HUES6 (cell line): ENCODE data around the gene SPOCK1.

Experiments used
- H3K27ac ChIP-seq: 2 replicates; pipeline ENCODE4 v1.7.0; 2013; ENCODE audit warnings: low read depth, mild to moderate bottlenecking, low read length, inconsistent platforms
- H3K27me3 ChIP-seq: 2 replicates; pipeline ENCODE4 v1.6.1; 2013; ENCODE audit warnings: low read length; ENCODE audit not compliant: control insufficient read depth, insufficient read depth
- H3K36me3 ChIP-seq: 2 replicates; pipeline ENCODE4 v1.6.1; 2013; ENCODE audit warnings: low read length; ENCODE audit not compliant: control insufficient read depth, insufficient read depth
- H3K4me1 ChIP-seq: 2 replicates; pipeline ENCODE4 v1.6.1; 2013; ENCODE audit warnings: low read length; ENCODE audit not compliant: control insufficient read depth, insufficient read depth
- H3K4me3 ChIP-seq: 2 replicates; pipeline ENCODE4 v1.5.1; 2013; ENCODE audit warnings: low read depth, low read length
- H3K9ac ChIP-seq: one replicate; pipeline ENCODE4 v1.6.1; 2013; ENCODE audit warnings: mild to moderate bottlenecking, low read length
- H3K9me3 ChIP-seq: 2 replicates; pipeline ENCODE4 v1.6.1; 2013; ENCODE audit warnings: low read depth, low read length; ENCODE audit not compliant: control insufficient read depth, insufficient read depth

The SPOCK1 gene

DNA sequence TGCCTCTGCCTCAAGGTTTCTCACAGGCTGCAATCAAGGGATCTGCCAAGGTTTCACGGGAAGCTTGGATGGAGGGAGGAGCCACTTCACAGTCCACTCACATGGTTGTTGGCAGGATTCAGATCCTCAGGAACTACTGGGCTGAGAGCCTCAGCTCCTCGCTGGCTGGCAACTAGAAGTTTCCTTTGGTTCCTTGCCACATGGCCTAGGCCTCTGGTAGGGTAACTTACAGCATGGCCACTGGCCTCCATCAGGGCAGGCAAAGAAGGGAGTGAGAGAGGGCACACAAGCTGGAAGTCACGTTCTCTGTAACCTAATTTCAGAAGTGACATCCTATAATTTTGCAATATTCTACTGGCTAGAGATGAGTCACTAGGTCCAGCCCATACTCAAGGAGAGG is 32.2 kb downstream of the SPOCK1 start:
- H3K27ac ChIP-seq = no peak overlapping the region
- no peak overlapping the region for H3K9ac ChIP-seq
- no peaks in the 10 kb centered on the region for H3K9me3 ChIP-seq
- H3K27me3 ChIP-seq = peaks cover 24% of the 10 kb centered on the region
- no peaks in the 10 kb centered on the region for H3K4me1 ChIP-seq
- no peaks in the 10 kb centered on the region for H3K36me3 ChIP-seq
- H3K4me3 ChIP-seq = no peak overlapping the region

DNA sequence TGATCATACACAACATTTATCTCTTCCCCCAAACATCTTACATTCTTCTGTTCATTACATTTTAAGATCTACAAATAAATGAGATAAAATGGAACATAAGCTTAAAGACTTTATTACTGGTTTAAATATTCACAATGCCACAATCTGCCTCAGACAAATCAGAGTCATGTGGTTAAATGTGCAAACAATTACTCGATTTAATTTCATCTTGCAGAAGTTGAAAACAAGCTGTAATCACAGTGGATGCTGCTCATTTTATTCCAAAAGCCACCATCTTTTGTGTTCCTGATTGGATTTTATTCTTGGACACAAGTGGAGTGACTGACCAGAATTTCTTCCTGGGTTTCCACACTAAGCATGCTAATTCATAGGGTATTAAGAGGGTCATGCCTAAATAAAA is 33.2 kb downstream of the SPOCK1 start:
- Histone ChIP-seq H3K36me3 (no peaks in the 10 kb centered on the region), H3K4me1 (no peaks in the 10 kb centered on the region), H3K9me3 (no peaks in the 10 kb centered on the region), H3K27me3 (peaks cover 16% of the 10 kb centered on the region), H3K27ac (no peak overlapping the region), H3K4me3 (no peak overlapping the region), H3K9ac (no peak overlapping the region)

DNA sequence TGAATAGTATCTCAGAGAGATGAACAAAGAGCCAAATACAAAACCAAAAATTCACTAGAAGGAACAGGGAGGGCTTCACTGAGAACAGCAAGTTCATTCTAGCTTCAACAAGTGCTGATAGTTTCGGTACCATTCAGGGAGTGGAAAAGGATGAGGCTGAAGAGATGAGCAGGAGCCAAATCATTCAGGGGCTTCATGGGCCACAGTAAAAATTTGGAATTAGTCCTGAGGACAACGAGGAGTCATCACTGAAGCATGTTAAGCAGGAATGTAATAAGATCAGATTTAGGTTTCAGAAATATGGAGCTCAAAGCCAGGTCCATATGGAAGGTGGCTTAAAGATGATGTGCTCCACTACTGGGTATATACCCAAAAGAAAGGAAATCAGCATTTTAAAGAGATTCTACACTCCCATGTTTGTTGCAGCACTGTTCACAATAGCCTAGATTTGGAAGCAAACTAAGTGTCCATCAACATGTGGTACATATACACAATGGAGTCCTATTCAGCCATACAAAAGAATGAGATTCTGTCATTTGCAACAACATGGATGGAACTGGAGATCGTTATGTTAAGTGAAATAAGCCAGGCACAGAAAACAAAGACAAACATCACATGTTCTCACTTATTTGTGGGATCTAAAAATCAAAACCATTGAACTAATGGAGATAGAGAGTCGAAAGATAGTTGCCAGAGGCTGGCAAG is 36.2 kb downstream of the SPOCK1 start:
- H3K27me3 ChIP-seq = peaks cover 34% of the 10 kb centered on the region
- no peaks in the 10 kb centered on the region for H3K9me3 ChIP-seq
- H3K4me1 ChIP-seq = no peaks in the 10 kb centered on the region
- H3K36me3 ChIP-seq = no peaks in the 10 kb centered on the region
- no peak overlapping the region for H3K4me3 ChIP-seq
- no peak overlapping the region for H3K27ac ChIP-seq
- no peak overlapping the region for H3K9ac ChIP-seq

DNA sequence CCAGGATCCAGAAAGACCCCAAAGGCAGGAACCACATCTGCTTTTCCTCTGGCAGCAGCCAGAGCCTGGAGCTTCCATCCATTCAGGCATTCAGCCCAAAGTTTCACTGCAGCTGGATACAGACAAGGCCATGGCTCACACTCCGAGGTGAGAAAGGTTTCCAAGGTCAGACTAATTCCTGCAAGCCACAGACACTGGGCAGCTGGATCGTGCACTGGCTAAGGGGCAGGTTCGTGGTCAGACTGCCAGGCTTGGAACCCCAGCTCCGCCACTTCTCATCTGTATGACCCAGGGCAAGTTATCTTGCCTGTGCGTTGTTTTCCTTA is 36.9 kb downstream of the SPOCK1 start:
- Histone ChIP-seq H3K36me3 (no peaks in the 10 kb centered on the region), H3K4me3 (no peak overlapping the region), H3K27me3 (peaks cover 37% of the 10 kb centered on the region), H3K4me1 (no peaks in the 10 kb centered on the region), H3K27ac (no peak overlapping the region), H3K9ac (no peak overlapping the region), H3K9me3 (no peaks in the 10 kb centered on the region)

DNA sequence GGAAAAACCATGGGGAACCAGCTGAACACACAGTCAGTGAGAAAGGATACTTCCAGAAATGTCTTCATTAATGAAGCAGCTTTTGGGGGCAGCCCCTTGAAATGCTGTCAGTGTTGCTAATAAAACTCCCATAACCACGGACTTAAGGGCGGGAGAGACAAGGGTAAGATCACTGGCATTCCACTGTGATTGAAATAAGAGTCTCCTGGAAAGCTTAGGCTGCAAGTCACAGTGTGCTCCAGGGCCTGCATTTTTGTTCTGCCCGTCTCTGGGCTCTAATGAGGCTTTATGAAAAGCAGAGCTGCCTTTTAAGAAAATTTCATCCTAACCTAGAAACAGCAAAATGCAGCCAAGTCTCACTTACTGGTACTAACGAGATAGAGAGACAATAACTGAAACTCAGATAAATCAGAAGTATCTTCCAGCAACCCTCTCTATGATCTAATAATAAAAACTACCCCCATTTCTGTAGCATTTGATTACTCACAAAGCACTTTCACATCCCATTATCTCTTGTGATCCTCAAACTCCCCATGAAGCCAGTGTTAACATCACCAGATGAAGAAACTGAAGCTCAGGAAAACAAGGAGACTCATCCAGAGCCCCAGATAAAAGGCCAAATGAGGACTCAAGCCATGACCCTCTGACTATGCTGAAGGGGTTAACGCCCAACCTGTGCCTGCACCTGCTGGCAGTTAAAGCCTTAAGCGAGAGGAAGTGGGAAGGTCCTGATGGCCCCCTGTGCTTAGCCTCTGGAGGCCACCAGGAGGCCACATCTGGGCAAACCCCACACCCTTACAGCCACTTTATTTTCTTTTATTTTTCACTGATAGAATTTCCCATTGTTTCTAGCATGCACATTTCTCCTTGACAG is 37.5 kb downstream of the SPOCK1 start:
- Histone ChIP-seq H3K4me3 (no peak overlapping the region), H3K27me3 (peaks cover 37% of the 10 kb centered on the region), H3K36me3 (no peaks in the 10 kb centered on the region), H3K9ac (no peak overlapping the region), H3K9me3 (no peaks in the 10 kb centered on the region), H3K27ac (no peak overlapping the region), H3K4me1 (no peaks in the 10 kb centered on the region)

DNA sequence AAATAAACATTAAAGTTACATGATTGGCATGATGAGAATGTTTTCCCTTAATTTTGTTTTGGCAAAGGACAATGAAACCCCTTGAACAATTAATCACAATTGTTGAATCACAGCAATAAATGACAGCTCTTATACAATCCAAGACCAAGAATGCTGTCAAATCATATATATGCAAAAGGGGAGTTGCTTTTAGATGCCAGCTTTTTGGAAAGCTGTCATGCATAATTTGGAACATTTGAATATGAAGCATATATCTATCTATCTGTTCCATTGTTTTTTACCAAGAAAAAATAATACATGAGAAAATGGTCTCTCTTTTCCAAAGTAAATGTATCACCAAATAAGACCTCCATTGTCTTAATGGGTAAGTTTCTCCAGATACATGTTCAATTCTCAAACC is 44.5 kb downstream of the SPOCK1 start:
- H3K27ac ChIP-seq = no peak overlapping the region
- H3K27me3 ChIP-seq = peaks cover 35% of the 10 kb centered on the region
- H3K9me3 ChIP-seq = no peaks in the 10 kb centered on the region
- no peak overlapping the region for H3K9ac ChIP-seq
- no peak overlapping the region for H3K4me3 ChIP-seq
- no peaks in the 10 kb centered on the region for H3K4me1 ChIP-seq
- no peaks in the 10 kb centered on the region for H3K36me3 ChIP-seq

DNA sequence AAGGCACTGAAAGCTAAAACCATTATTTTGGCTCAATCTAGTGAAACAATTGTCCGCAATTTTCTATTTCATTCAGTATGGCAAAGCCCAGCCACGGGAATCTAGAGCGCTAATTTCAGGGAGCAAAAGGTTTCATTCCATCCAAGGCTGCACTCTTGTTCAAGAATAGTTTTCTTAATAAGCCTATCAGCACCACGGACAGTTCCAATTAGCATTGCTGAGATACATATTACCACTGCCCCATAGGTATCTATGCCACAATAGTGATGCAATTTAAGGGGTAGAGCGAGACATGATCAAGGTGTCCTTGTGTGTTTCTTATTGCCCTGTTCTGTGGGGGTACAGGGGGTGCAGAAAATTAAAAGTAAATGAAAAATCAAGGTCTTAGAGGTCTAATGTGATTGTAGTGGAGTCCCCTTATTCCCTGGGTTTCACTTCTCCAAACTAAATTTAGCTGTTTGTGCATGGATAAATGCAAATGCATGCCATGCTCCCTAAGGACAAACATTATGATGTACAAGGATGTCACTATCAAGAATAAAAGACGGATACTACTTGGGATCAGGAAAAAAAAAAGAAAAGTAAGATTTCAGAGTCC is 45.5 kb downstream of the SPOCK1 start:
- Histone ChIP-seq H3K36me3 (no peaks in the 10 kb centered on the region), H3K4me1 (no peaks in the 10 kb centered on the region), H3K9me3 (no peaks in the 10 kb centered on the region), H3K4me3 (no peak overlapping the region), H3K27ac (no peak overlapping the region), H3K27me3 (peaks cover 26% of the 10 kb centered on the region), H3K9ac (no peak overlapping the region)

DNA sequence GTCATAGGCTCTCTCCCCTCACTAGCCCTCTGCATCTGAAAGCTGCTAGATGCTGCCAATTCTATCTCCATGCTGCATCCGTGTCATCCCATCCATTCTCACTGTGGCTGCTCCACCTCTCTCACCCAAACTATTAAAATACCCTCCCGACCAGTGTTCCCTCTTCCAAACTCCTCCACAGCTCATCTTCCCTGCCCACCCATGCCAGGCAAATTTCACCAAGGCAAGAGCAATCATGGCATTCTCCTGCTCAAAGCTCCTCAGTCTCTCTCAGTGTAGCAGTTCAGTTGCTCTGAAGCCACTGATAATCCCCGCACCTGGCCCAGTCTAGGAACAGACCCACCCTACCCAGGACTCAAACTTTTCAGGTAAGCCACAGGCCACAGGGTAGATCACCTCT is 48.4 kb downstream of the SPOCK1 start:
- Histone ChIP-seq H3K4me1 (no peaks in the 10 kb centered on the region), H3K36me3 (no peaks in the 10 kb centered on the region), H3K9me3 (no peaks in the 10 kb centered on the region), H3K9ac (no peak overlapping the region), H3K27me3 (peaks cover 9% of the 10 kb centered on the region; the same call in 1 of the 2 replicates), H3K27ac (no peak overlapping the region), H3K4me3 (no peak overlapping the region)

DNA sequence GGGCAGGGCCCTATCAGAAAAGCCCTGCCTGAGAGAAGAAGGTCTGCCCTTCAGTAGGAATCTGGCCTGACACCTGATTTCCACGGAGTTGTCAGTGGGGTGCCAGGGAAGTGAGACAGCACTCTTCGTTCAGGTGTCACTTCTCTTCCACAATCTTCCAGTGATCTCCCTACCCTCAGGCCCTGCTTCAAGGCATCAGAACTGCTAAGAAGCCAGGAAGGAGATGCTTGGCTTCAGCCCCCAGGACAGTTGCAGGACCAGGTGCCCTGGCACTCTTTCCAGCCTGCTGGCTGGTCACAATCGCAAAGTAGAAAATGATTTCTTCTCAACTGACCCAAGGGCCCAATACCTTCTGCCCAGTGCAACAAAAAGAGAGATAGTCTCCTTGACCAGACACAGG is 50.3 kb downstream of the SPOCK1 start:
- H3K27ac ChIP-seq = no peak overlapping the region
- no peaks in the 10 kb centered on the region for H3K9me3 ChIP-seq
- no peaks in the 10 kb centered on the region for H3K36me3 ChIP-seq
- no peak overlapping the region for H3K4me3 ChIP-seq
- H3K4me1 ChIP-seq = no peaks in the 10 kb centered on the region
- H3K9ac ChIP-seq = no peak overlapping the region
- peaks cover 15% of the 10 kb centered on the region; the same call in 1 of the 2 replicates for H3K27me3 ChIP-seq

DNA sequence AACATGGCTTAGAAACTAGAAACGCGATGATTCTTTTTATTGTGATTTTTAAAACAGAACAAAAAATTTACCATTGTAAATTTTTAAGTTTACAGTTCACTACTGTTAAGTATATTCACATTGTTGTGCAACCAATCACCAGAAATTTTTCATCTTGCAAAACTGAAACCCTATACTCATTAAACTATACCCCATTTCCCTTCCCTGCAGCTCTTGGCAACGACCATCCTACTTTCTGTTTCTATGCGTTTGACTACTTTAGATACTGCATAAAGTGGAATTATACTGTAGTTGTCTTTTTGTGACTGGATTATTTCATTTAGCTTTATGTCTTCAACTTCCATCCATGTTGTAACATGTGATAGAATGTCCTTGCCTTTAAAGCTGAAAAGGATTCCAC is 52.5 kb downstream of the SPOCK1 start:
- H3K4me1 ChIP-seq = no peaks in the 10 kb centered on the region
- no peaks in the 10 kb centered on the region for H3K36me3 ChIP-seq
- H3K9ac ChIP-seq = no peak overlapping the region
- no peaks in the 10 kb centered on the region for H3K9me3 ChIP-seq
- H3K27me3 ChIP-seq = peaks cover 15% of the 10 kb centered on the region; the same call in 1 of the 2 replicates
- H3K4me3 ChIP-seq = no peak overlapping the region
- H3K27ac ChIP-seq = no peak overlapping the region

DNA sequence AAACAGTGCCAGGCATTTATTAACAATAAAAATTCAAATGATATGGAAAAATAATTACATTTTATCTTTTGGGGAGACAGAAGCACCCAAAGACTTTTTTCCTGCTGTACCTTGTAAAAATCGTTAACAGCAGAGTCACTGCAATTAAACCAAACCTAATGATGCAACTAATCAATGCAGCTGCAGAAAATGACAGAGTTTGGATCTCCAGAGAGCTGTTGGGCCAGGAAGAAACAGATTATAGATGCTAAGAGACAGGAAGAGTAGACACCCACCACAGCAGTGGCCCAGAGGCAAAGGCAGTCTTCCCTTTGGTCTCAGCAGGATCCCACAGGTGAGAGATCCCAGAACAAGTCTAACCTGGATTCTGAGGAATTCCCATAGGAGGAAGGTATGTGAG is 53.0 kb downstream of the SPOCK1 start:
- no peak overlapping the region for H3K9ac ChIP-seq
- H3K27ac ChIP-seq = no peak overlapping the region
- H3K9me3 ChIP-seq = no peaks in the 10 kb centered on the region
- H3K36me3 ChIP-seq = no peaks in the 10 kb centered on the region
- no peaks in the 10 kb centered on the region for H3K4me1 ChIP-seq
- H3K27me3 ChIP-seq = peaks cover 13% of the 10 kb centered on the region; the same call in 1 of the 2 replicates
- H3K4me3 ChIP-seq = no peak overlapping the region
